ENCODE data around the gene EHMT1.

GRCh38 chr9:137843355-137843754 is 224.6 kb downstream of the EHMT1 start:
- no peak for TF ChIP-seq CTCF (IDR thresholded peaks at IDR 0.05; ENCODE audit: insufficient read depth, low read depth, low read length)
- no peak for TF ChIP-seq EZH2 (IDR thresholded peaks at IDR 0.05; ENCODE audit: insufficient read depth, low read length)

All from astrocyte (in vitro differentiated cells and primary cell).